Loucy (cell line): ENCODE results near the gene DLG2.

Experiments
- CTCF ChIP-seq: fragments of 200-600 bp; sonication (generic); conservative IDR thresholded peaks from 2 replicates; pipeline ENCODE4 v1.5.1; 2014; ENCODE audit warnings: mild to moderate bottlenecking, antibody characterized with exemption, low read length
- EZH2phosphoT487 ChIP-seq: fragments of 200-600 bp; IDR thresholded peaks from 2 replicates; pipeline ENCODE4 v1.6.1; 2018; ENCODE audit warnings: antibody characterized with exemption, mild to moderate bottlenecking, moderate library complexity, borderline replicate concordance

DNA sequence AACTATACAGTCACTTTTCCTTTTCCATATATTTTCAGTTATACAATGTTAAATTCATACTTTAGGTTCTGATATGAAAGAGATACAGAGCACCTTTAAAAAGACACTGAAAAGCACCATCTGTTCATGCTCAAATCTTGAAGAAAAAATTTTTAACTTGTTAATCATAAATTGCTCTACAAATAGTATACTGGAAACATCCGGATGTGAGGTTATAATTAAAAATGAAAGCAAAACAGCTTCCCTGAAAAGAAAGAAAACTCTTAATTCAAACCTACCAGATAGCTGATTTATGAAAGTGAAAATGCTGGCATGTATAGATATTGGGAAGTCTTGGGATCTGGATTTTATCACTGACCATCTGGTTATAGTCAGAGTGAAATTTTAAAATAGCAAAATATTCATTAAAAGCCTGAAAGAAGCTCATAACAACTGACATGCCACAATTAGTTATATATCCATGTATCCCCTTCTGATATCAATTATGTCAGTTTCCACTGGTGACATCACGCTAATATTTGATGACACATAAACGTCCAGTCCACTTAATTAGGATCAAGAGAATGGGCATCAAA, 740.0 kb downstream of the DLG2 start:
- TF ChIP-seq CTCF, result no peak
- TF ChIP-seq EZH2phosphoT487, result no peak
